Astrocyte (in vitro differentiated cells and primary cell): ENCODE data around the gene NXPH4. TPM values are rescaled to one million over a fixed set of nuclear protein-coding genes. Genes with fewer than 3 reads are reported as not detected.

ENCODE experiments used
- DNase-seq: peaks from one replicate; pipeline ENCODE4 v3.0.0-alpha.2; 2010; ENCODE audit warnings: low read depth
- FAIRE-seq: peaks from 2 replicates; lab custom pipeline; 2011; peaks lifted over from hg19 to GRCh38; lab: Jason Lieb, UNC
- H2AFZ ChIP-seq: 2 replicates; pipeline ENCODE4 v1.6.0; 2012; ENCODE audit warnings: low read depth, low read length, inconsistent platforms
- H3K27ac ChIP-seq: 2 replicates; pipeline ENCODE4 v1.5.1; 2011; ENCODE audit warnings: low read depth, low read length, inconsistent platforms
- H3K27me3 ChIP-seq: 2 replicates; pipeline ENCODE4 v1.6.0; 2011; ENCODE audit warnings: low read length, inconsistent platforms; ENCODE audit not compliant: insufficient read depth
- H3K36me3 ChIP-seq: 2 replicates; pipeline ENCODE4 v1.5.1; 2011; ENCODE audit warnings: low read length, inconsistent platforms; ENCODE audit not compliant: insufficient read depth
- H3K4me1 ChIP-seq: 2 replicates; pipeline ENCODE4 v1.5.1; 2011; ENCODE audit warnings: low read length, inconsistent platforms; ENCODE audit not compliant: insufficient read depth
- H3K4me2 ChIP-seq: 2 replicates; pipeline ENCODE4 v1.6.0; 2012; ENCODE audit warnings: low read length, inconsistent platforms
- H3K4me3 ChIP-seq: 2 replicates; pipeline ENCODE4 v1.5.1; 2011; ENCODE audit warnings: low read depth, mild to moderate bottlenecking, low read length, inconsistent platforms; ENCODE audit not compliant: insufficient read depth
- H3K79me2 ChIP-seq: 2 replicates; pipeline ENCODE4 v1.6.0; 2012; ENCODE audit warnings: mild to moderate bottlenecking, low read length, inconsistent platforms; ENCODE audit not compliant: insufficient read depth
- H3K9ac ChIP-seq: 2 replicates; pipeline ENCODE4 v1.6.0; 2012; ENCODE audit warnings: mild to moderate bottlenecking, low read length, inconsistent platforms
- H3K9me3 ChIP-seq: 2 replicates; pipeline ENCODE4 v1.5.1; 2012; ENCODE audit warnings: low read depth, mild to moderate bottlenecking, low read length, inconsistent platforms; ENCODE audit not compliant: insufficient read depth
- H4K20me1 ChIP-seq: 2 replicates; pipeline ENCODE4 v1.6.0; 2012; ENCODE audit warnings: low read length, inconsistent platforms; ENCODE audit not compliant: insufficient read depth
- H3K27ac Mint-ChIP-seq: one replicate; pipeline ENCODE4 v1.8.0; 2021; ENCODE audit warnings: mild to moderate bottlenecking, mixed read lengths; ENCODE audit not compliant: unreplicated experiment
- H3K27me3 Mint-ChIP-seq: one replicate; pipeline ENCODE4 v1.8.0; 2021; ENCODE audit warnings: low read depth, mixed read lengths; ENCODE audit not compliant: unreplicated experiment
- H3K36me3 Mint-ChIP-seq: one replicate; pipeline ENCODE4 v1.8.0; 2021; ENCODE audit warnings: low read depth, mixed read lengths; ENCODE audit not compliant: unreplicated experiment
- H3K4me1 Mint-ChIP-seq: one replicate; pipeline ENCODE4 v1.8.0; 2021; ENCODE audit warnings: low read depth, mixed read lengths; ENCODE audit not compliant: unreplicated experiment
- H3K4me3 Mint-ChIP-seq: one replicate; pipeline ENCODE4 v1.8.0; 2021; ENCODE audit warnings: mild to moderate bottlenecking, moderate library complexity, mixed read lengths; ENCODE audit not compliant: unreplicated experiment
- H3K9me3 Mint-ChIP-seq: one replicate; pipeline ENCODE4 v1.8.0; 2021; ENCODE audit warnings: mild to moderate bottlenecking, mixed read lengths; ENCODE audit not compliant: unreplicated experiment
- EZH2 ChIP-seq: IDR thresholded peaks from 2 replicates; pipeline ENCODE4 v1.6.1; 2012; ENCODE audit warnings: mild to moderate bottlenecking, low read length, inconsistent platforms; ENCODE audit not compliant: insufficient read depth
- total RNA-seq: library from RNA; stranded (reverse); gene quantifications from 2 replicates; pipeline ENCODE4 v1.2.1, GENCODE V29; 2021
- TF ChIP-seq, protein P1 (sequence below): IDR thresholded peaks from 2 replicates; pipeline ENCODE4 v1.5.1; 2011; ENCODE audit warnings: low read depth, mild to moderate bottlenecking, inconsistent platforms, low read length, moderate library complexity; ENCODE audit not compliant: insufficient read depth

NXPH4 gene
- total RNA-seq, 1 donor from 2014 or later: 14.5 TPM

GRCh38 chr12:57202321-57202720, 14.3 kb upstream of the NXPH4 start:
- no peak overlapping the region for H3K4me2 ChIP-seq
- H3K9me3 Mint-ChIP-seq: no peaks in the 10 kb centered on the region
- no peak overlapping the region for H3K9ac ChIP-seq
- no peak overlapping the region for H3K4me3 Mint-ChIP-seq
- H3K36me3 Mint-ChIP-seq: peaks cover 20% of the 10 kb centered on the region
- H3K9me3 ChIP-seq: no peaks in the 10 kb centered on the region
- H3K4me1 ChIP-seq: no peaks in the 10 kb centered on the region
- H3K27ac Mint-ChIP-seq: peak overlapping the region; percentile 12
- DNase-seq: no peak
- H3K27ac ChIP-seq: no peak overlapping the region
- no peaks in the 10 kb centered on the region for H3K27me3 Mint-ChIP-seq
- H3K4me3 ChIP-seq: no peak overlapping the region
- H3K4me1 Mint-ChIP-seq: no peaks in the 10 kb centered on the region
- H4K20me1 ChIP-seq: peaks cover 46% of the 10 kb centered on the region
- peaks cover 19% of the 10 kb centered on the region for H3K36me3 ChIP-seq
- H2AFZ ChIP-seq: no peak overlapping the region
- no peaks in the 10 kb centered on the region for H3K27me3 ChIP-seq
- FAIRE-seq: no peak
- H3K79me2 ChIP-seq: no peaks in the 10 kb centered on the region
- no peak for TF ChIP-seq EZH2
- TF ChIP-seq, protein P1, sequence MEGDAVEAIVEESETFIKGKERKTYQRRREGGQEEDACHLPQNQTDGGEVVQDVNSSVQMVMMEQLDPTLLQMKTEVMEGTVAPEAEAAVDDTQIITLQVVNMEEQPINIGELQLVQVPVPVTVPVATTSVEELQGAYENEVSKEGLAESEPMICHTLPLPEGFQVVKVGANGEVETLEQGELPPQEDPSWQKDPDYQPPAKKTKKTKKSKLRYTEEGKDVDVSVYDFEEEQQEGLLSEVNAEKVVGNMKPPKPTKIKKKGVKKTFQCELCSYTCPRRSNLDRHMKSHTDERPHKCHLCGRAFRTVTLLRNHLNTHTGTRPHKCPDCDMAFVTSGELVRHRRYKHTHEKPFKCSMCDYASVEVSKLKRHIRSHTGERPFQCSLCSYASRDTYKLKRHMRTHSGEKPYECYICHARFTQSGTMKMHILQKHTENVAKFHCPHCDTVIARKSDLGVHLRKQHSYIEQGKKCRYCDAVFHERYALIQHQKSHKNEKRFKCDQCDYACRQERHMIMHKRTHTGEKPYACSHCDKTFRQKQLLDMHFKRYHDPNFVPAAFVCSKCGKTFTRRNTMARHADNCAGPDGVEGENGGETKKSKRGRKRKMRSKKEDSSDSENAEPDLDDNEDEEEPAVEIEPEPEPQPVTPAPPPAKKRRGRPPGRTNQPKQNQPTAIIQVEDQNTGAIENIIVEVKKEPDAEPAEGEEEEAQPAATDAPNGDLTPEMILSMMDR: no peak

DNA sequence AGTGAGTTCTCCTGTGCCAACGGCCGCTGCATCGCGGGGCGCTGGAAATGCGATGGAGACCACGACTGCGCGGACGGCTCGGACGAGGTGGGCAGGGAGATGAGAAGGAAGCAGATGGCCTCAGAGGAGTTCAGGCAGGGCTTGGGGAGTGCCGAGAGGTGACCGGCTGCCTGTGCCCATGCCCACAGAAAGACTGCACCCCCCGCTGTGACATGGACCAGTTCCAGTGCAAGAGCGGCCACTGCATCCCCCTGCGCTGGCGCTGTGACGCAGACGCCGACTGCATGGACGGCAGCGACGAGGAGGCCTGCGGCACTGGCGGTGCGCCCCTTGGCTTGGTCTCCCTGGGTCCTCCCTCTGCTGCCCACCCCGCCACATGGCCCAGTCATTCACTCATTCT, 13.4 kb upstream of the NXPH4 start:
- no peaks in the 10 kb centered on the region for H3K27me3 Mint-ChIP-seq

GRCh38 chr12:57203791-57204190, 12.8 kb upstream of the NXPH4 start:
- H3K4me3 ChIP-seq: no peak overlapping the region
- no peak overlapping the region for H3K4me2 ChIP-seq
- Mint-ChIP-seq H3K27me3 (no peaks in the 10 kb centered on the region), H3K36me3 (peaks cover 19% of the 10 kb centered on the region), H3K4me3 (no peak overlapping the region), H3K4me1 (no peaks in the 10 kb centered on the region), H3K27ac (no peak overlapping the region), H3K9me3 (no peaks in the 10 kb centered on the region)
- H3K27ac ChIP-seq: no peak overlapping the region
- H4K20me1 ChIP-seq: peaks cover 47% of the 10 kb centered on the region
- peaks cover 13% of the 10 kb centered on the region for H3K36me3 ChIP-seq
- no peak for TF ChIP-seq EZH2
- TF ChIP-seq, protein P1: no peak
- no peaks in the 10 kb centered on the region for H3K9me3 ChIP-seq
- H3K79me2 ChIP-seq: no peaks in the 10 kb centered on the region
- H3K4me1 ChIP-seq: no peaks in the 10 kb centered on the region
- no peaks in the 10 kb centered on the region for H3K27me3 ChIP-seq
- no peak overlapping the region for H3K9ac ChIP-seq
- no peak overlapping the region for H2AFZ ChIP-seq
- no peak for DNase-seq
- FAIRE-seq: no peak

More for the DNA sequence above, 13.4 kb upstream of the NXPH4 start:
- no peaks in the 10 kb centered on the region for H3K4me1 ChIP-seq
- peaks cover 18% of the 10 kb centered on the region for H3K36me3 Mint-ChIP-seq
- no peak overlapping the region for H3K9ac ChIP-seq
- H3K36me3 ChIP-seq: peaks cover 13% of the 10 kb centered on the region
- H3K4me3 Mint-ChIP-seq: no peak overlapping the region
- H3K4me3 ChIP-seq: no peak overlapping the region
- H3K4me1 Mint-ChIP-seq: no peaks in the 10 kb centered on the region
- no peaks in the 10 kb centered on the region for H3K9me3 Mint-ChIP-seq
- no peaks in the 10 kb centered on the region for H3K27me3 ChIP-seq
- no peaks in the 10 kb centered on the region for H3K9me3 ChIP-seq
- no peak overlapping the region for H3K27ac Mint-ChIP-seq
- DNase-seq (no peak), FAIRE-seq (no peak)
- H2AFZ ChIP-seq: no peak overlapping the region
- peaks cover 46% of the 10 kb centered on the region for H4K20me1 ChIP-seq
- H3K4me2 ChIP-seq: no peak overlapping the region
- H3K27ac ChIP-seq: no peak overlapping the region
- no peaks in the 10 kb centered on the region for H3K79me2 ChIP-seq
- no peak for TF ChIP-seq EZH2
- TF ChIP-seq, protein P1: no peak
